Endothelial cell of umbilical vein (primary cell): ENCODE results near the gene FGFR3. TPM values are rescaled to one million over a fixed set of nuclear protein-coding genes. Genes with fewer than 3 reads are reported as not detected.

ENCODE experiments used
- BruUV-seq: library from RNA; stranded (reverse); fragments of 400-500 nt; replicated peaks from 2 replicates; lab custom pipeline; 2021; lab: Mats Ljungman, UMichigan
- CTCF ChIA-PET: fragments of 300-600, 350-600 bp; sonication (Branson Sonifier 250); formaldehyde crosslinking; loops from one replicate; lab custom pipeline; 2021; ENCODE audit warnings: antibody characterized with exemption, inconsistent platforms; lab: Charles Lee
- POLR2A ChIA-PET: fragments of 300-600, 350-600 bp; sonication (Branson Sonifier 250); formaldehyde crosslinking; loops from one replicate; lab custom pipeline; 2021; ENCODE audit warnings: antibody characterized with exemption, inconsistent platforms; lab: Charles Lee
- DNase-seq: peaks from one replicate; pipeline ENCODE4 v3.0.0-alpha.2; 2011; ENCODE audit warnings: low read depth, low spot score
- FAIRE-seq: peaks from 2 replicates; lab custom pipeline; 2011; peaks lifted over from hg19 to GRCh38; lab: Jason Lieb, UNC
- H2AFZ ChIP-seq: 2 replicates; pipeline ENCODE4 v1.6.0; 2012; ENCODE audit warnings: low read depth, low read length, control low read depth, inconsistent platforms
- H3K27ac ChIP-seq: 2 replicates; pipeline ENCODE4 v1.5.1; 2011; ENCODE audit warnings: low read depth, mild to moderate bottlenecking, control low read depth, low read length, moderate library complexity; ENCODE audit not compliant: insufficient read depth
- H3K27me3 ChIP-seq, 2 experiments: 2 replicates each; pipeline versions ENCODE4 v1.6.0 to v1.6.1; 2011; ENCODE audit warnings: low read length in 2 of 2, mixed read lengths in 1 of 2; ENCODE audit not compliant: control insufficient read depth in 2 of 2, insufficient read depth in 2 of 2
- H3K36me3 ChIP-seq, 2 experiments: 2 replicates in 1 of 2; 3 replicates in 1 of 2; pipeline ENCODE4 v1.5.1; 2011; ENCODE audit warnings: low read length in 2 of 2, mild to moderate bottlenecking in 1 of 2, moderate library complexity in 1 of 2; ENCODE audit not compliant: control insufficient read depth in 2 of 2, insufficient read depth in 2 of 2; ENCODE audit errors: extremely low read depth in 1 of 2
- H3K4me1 ChIP-seq: 3 replicates; pipeline ENCODE4 v1.5.1; 2011; ENCODE audit warnings: mild to moderate bottlenecking, low read length; ENCODE audit not compliant: control insufficient read depth, insufficient read depth; ENCODE audit errors: extremely low read depth
- H3K4me2 ChIP-seq: 2 replicates; pipeline ENCODE4 v1.6.1; 2011; ENCODE audit warnings: low read length, control low read depth, mixed read lengths; ENCODE audit not compliant: insufficient read depth
- H3K4me3 ChIP-seq, 3 experiments: fragments of 200-600 bp in 1 of 3; sonication (generic), shearing (Covaris generic) in 1 of 3; replicated peaks in 1 of 3; 2 replicates each; pipeline ENCODE4 v1.5.1; 2011 to 2016; ENCODE audit warnings: control low read depth in 3 of 3, low read length in 3 of 3, mild to moderate bottlenecking in 2 of 3, inconsistent platforms in 1 of 3, low read depth in 1 of 3, moderate library complexity in 1 of 3; ENCODE audit not compliant: insufficient read depth in 1 of 3
- H3K79me2 ChIP-seq: 2 replicates; pipeline ENCODE4 v1.6.0; 2012; ENCODE audit warnings: low read length, inconsistent platforms; ENCODE audit not compliant: control insufficient read depth, insufficient read depth
- H3K9ac ChIP-seq: replicated peaks from 2 replicates; pipeline ENCODE3; 2011; ENCODE audit warnings: low read length, control low read depth; ENCODE audit not compliant: insufficient read depth; ENCODE audit errors: extremely low read depth
- H3K9me1 ChIP-seq: replicated peaks from 3 replicates; pipeline ENCODE4 v1.6.0; 2011; ENCODE audit warnings: mild to moderate bottlenecking, low read length; ENCODE audit not compliant: control insufficient read depth, insufficient read depth; ENCODE audit errors: extremely low read depth
- H3K9me3 ChIP-seq: replicated peaks from 2 replicates; pipeline ENCODE4 v1.5.1; 2012; ENCODE audit warnings: low read length, inconsistent platforms; ENCODE audit not compliant: control insufficient read depth, insufficient read depth
- H4K20me1 ChIP-seq: replicated peaks from 2 replicates; pipeline ENCODE3; 2011; ENCODE audit warnings: mild to moderate bottlenecking, low read length; ENCODE audit not compliant: control insufficient read depth, insufficient read depth; ENCODE audit errors: extremely low read depth
- EZH2 ChIP-seq: IDR thresholded peaks from 2 replicates; pipeline ENCODE4 v1.6.1; 2012; ENCODE audit warnings: borderline replicate concordance, low read depth, mild to moderate bottlenecking, moderate library complexity, low read length, inconsistent platforms; ENCODE audit not compliant: severe bottlenecking
- FOS ChIP-seq: IDR thresholded peaks from 2 replicates; pipeline ENCODE4 v1.6.1; 2011; ENCODE audit warnings: mild to moderate bottlenecking, low read length, moderate library complexity, borderline replicate concordance; ENCODE audit not compliant: insufficient read depth
- GATA2 ChIP-seq: IDR thresholded peaks from 2 replicates; pipeline ENCODE4 v1.7.0; 2011; ENCODE audit warnings: low read depth, mild to moderate bottlenecking, moderate library complexity, mixed read lengths, low read length; ENCODE audit not compliant: insufficient read length, insufficient read depth
- JUN ChIP-seq: IDR thresholded peaks from 2 replicates; pipeline ENCODE4 v1.6.1; 2011; ENCODE audit warnings: borderline replicate concordance, low read depth; ENCODE audit not compliant: insufficient read length, insufficient read depth
- MYC ChIP-seq: IDR thresholded peaks from one replicate; pipeline ENCODE4 v1.6.1; 2011; ENCODE audit warnings: mild to moderate bottlenecking, low read depth, low read length
- POLR2A ChIP-seq: IDR thresholded peaks from 2 replicates; pipeline ENCODE4 v1.6.1; 2012; ENCODE audit warnings: low read depth, mild to moderate bottlenecking, control low read depth, low read length
- POLR2AphosphoS5 ChIP-seq: IDR thresholded peaks from 2 replicates; pipeline ENCODE4 v1.6.1; 2012; ENCODE audit warnings: low read depth, mild to moderate bottlenecking, control low read depth, low read length, moderate library complexity; ENCODE audit not compliant: insufficient read depth
- dilution Hi-C: fragments of 300-500 bp; cut with MboI; formaldehyde crosslinking; loops from one replicate; pipeline ENCODE4 v1.15.0; 2019; ENCODE audit warnings: low sequenced_read_pairs; ENCODE audit not compliant: extremely low pct_ligation_motif_present
- intact Hi-C: fragments of 100-400 bp; cut with micrococcal nuclease; formaldehyde crosslinking; loops from one replicate; pipeline ENCODE4 v1.10.0; 2022
- polyA plus RNA-seq, 4 experiments: library from polyadenylated mRNA; depleted of rRNA in 3 of 4; stranded (reverse) in 3 of 4; unstranded in 1 of 4; fragments of >200 nt; gene quantifications; 2 replicates each; pipeline versions ENCODE4 v1.2.1 to v1.2.3, GENCODE V29; 2011 to 2012; ENCODE audit warnings: missing spikeins in 1 of 4
- total RNA-seq: library from RNA; stranded (reverse); gene quantifications from 2 replicates; pipeline ENCODE4 v1.2.3, GENCODE V29; 2021
- TF ChIP-seq, protein P1 (sequence below): IDR thresholded peaks from 2 replicates; pipeline ENCODE4 v1.6.1; 2011; ENCODE audit not compliant: insufficient read depth, insufficient read length
- TF ChIP-seq, protein P2 (sequence below), 2 donors: IDR thresholded peaks; 1 replicate in 1 of 2; 2 replicates in 1 of 2; pipeline ENCODE4 v1.5.1; 2011; ENCODE audit warnings: low read length in 2 of 2, mild to moderate bottlenecking in 2 of 2, moderate library complexity in 2 of 2, control low read depth in 1 of 2, inconsistent platforms in 1 of 2, low read depth in 1 of 2; ENCODE audit not compliant: insufficient read depth in 1 of 2; ENCODE audit errors: extremely low read depth in 1 of 2

Gene FGFR3
- total and polyA plus RNA-seq, 2 donors (not counting 3 experiments of a cell fraction or from before 2014, with no cell fraction given), result 0.73 to 1.2 TPM

DNA sequence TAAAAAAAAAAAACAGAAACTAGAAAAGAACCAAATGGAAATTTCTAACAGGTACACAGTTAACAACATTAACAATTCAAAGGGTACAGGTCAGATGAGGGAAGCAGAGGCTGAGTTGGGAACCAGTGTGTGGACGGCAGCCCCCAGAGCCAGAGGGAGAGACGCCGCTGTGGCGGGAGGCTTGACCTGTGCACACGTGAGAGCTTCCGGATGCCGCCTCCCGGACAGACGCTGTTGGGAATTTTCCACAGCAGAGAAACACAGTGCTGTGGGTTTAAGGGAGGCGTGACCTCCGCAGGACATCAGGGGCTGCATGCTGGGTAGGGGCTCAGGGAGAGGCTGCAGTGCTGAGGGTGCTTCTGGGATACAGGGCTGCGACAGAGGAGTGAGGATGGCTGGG is 49.5 kb upstream of the FGFR3 start:
- TF ChIP-seq, protein P1, sequence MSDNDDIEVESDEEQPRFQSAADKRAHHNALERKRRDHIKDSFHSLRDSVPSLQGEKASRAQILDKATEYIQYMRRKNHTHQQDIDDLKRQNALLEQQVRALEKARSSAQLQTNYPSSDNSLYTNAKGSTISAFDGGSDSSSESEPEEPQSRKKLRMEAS, result no peak
- TF ChIP-seq POLR2A, result no peak
- TF ChIP-seq POLR2AphosphoS5, result no peak
- TF ChIP-seq GATA2, result no peak
- no peak for TF ChIP-seq FOS
- TF ChIP-seq, protein P2, sequence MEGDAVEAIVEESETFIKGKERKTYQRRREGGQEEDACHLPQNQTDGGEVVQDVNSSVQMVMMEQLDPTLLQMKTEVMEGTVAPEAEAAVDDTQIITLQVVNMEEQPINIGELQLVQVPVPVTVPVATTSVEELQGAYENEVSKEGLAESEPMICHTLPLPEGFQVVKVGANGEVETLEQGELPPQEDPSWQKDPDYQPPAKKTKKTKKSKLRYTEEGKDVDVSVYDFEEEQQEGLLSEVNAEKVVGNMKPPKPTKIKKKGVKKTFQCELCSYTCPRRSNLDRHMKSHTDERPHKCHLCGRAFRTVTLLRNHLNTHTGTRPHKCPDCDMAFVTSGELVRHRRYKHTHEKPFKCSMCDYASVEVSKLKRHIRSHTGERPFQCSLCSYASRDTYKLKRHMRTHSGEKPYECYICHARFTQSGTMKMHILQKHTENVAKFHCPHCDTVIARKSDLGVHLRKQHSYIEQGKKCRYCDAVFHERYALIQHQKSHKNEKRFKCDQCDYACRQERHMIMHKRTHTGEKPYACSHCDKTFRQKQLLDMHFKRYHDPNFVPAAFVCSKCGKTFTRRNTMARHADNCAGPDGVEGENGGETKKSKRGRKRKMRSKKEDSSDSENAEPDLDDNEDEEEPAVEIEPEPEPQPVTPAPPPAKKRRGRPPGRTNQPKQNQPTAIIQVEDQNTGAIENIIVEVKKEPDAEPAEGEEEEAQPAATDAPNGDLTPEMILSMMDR (IDR thresholded peaks at IDR 0.05; ENCODE audit: extremely low read depth in 1 of 2, insufficient read depth in 1 of 2, low read depth in 1 of 2, low read length in 2 of 2), result no peak
- no peak for TF ChIP-seq EZH2
- no peak for TF ChIP-seq JUN
- no peak for TF ChIP-seq MYC
- no peak overlapping the region for H3K27ac ChIP-seq
- CTCF ChIA-PET, result interaction anchor here (0.6 to 6.0 kb wide), 4 partner anchors 68 to 168 kb away, joined by 3 to 198 read pairs (median 9); no protein-coding TSS in a partner anchor
- BruUV-seq, result no TSS peak
- H3K4me2 ChIP-seq, result no peak overlapping the region
- no peak overlapping the region for H3K4me3 ChIP-seq
- POLR2A ChIA-PET, result no interaction called here
- no peak for FAIRE-seq
- no peaks in the 10 kb centered on the region for H3K9me1 ChIP-seq
- H3K4me1 ChIP-seq, result peaks cover 3% of the 10 kb centered on the region
- H3K27me3 ChIP-seq, result no peaks in the 10 kb centered on the region
- H3K36me3 ChIP-seq, result peaks cover 9 to 26% of the 10 kb centered on the region in 2 experiments
- intact Hi-C loops, result no loop called here
- H4K20me1 ChIP-seq, result no peaks in the 10 kb centered on the region
- no peaks in the 10 kb centered on the region for H3K9me3 ChIP-seq
- no peak overlapping the region for H3K9ac ChIP-seq
- dilution Hi-C loops, result no loop called here
- H3K79me2 ChIP-seq, result no peaks in the 10 kb centered on the region
- H2AFZ ChIP-seq, result no peak overlapping the region
- DNase-seq, result no peak
